A549 (cell line): ENCODE data around the gene LGI1. TPM values are rescaled to one million over a fixed set of nuclear protein-coding genes. Genes with fewer than 3 reads are reported as not detected.

Experiments
- ATAC-seq, 2 experiments: fragments of 200-7000 bp in 1 of 2; fragments of >200 bp in 1 of 2; cut with Nextera tagmentation in 1 of 2; cut with Tn5 transposase in 1 of 2; 3 replicates each; pipeline versions ENCODE4 v1.8.0 to v1.9.1; 2018 to 2020; ENCODE audit warnings: mild to moderate bottlenecking in 1 of 2, moderate library complexity in 1 of 2
- CTCF ChIA-PET: fragments of 300-600 bp; sonication (Branson Sonifier 250); formaldehyde crosslinking; extraction: SDS; loops from one replicate; lab custom pipeline; 2021; ENCODE audit warnings: antibody characterized with exemption, inconsistent platforms; lab: Yijun Ruan, JAX
- POLR2A ChIA-PET: fragments of 350-600 bp; formaldehyde crosslinking; extraction: SDS; loops from one replicate; lab custom pipeline; 2021; ENCODE audit warnings: antibody characterized with exemption, inconsistent platforms; lab: Yijun Ruan, JAX
- DNase-seq, 2 experiments: peaks; one replicate each; pipeline versions ENCODE4 v3.0.0 to v3.0.0-alpha.2; 2011 to 2016; ENCODE audit warnings: low read depth in 1 of 2, low spot score in 1 of 2
- FAIRE-seq: peaks from 2 replicates; lab custom pipeline; 2011; peaks lifted over from hg19 to GRCh38; lab: Jason Lieb, UNC
- H3K27ac ChIP-seq, 2 experiments: fragments of >200 bp; sonication (Bioruptor Twin); formaldehyde crosslinking; 3 replicates each; pipeline ENCODE4 v1.5.1; 2016 to 2017
- H3K4me1 ChIP-seq: fragments of >200 bp; sonication (Bioruptor Twin); formaldehyde crosslinking; 3 replicates; pipeline ENCODE4 v1.6.1; 2016
- H3K4me2 ChIP-seq: fragments of >200 bp; sonication (Bioruptor Twin); formaldehyde crosslinking; 3 replicates; pipeline ENCODE4 v1.6.1; 2016
- H3K4me3 ChIP-seq: fragments of >200 bp; sonication (Bioruptor Twin); formaldehyde crosslinking; 3 replicates; pipeline ENCODE4 v1.5.1; 2016
- H3K9me3 ChIP-seq: fragments of >200 bp; sonication (Bioruptor Twin); formaldehyde crosslinking; 3 replicates; pipeline ENCODE4 v1.6.1; 2016
- BCL3 ChIP-seq: fragments of >200 bp; sonication (Bioruptor Twin); formaldehyde crosslinking; IDR thresholded peaks from 3 replicates; pipeline ENCODE4 v1.6.1; 2016
- CBX8 ChIP-seq: fragments of 200-600 bp; sonication (generic); IDR thresholded peaks from 2 replicates; pipeline ENCODE4 v1.6.1; 2016
- CEBPB ChIP-seq, 2 experiments: fragments of >200 bp in 1 of 2; sonication (Bioruptor Twin) in 1 of 2; formaldehyde crosslinking in 1 of 2; IDR thresholded peaks; 2 replicates each; pipeline ENCODE4 v1.6.1; 2012 to 2016
- CHD2 ChIP-seq: fragments of 150-350 bp; IDR thresholded peaks from 2 replicates; pipeline ENCODE4 v1.6.1; 2014; ENCODE audit warnings: low read length; ENCODE audit not compliant: partially characterized antibody
- CHD4 ChIP-seq: fragments of 200-600 bp; sonication (generic); IDR thresholded peaks from 2 replicates; pipeline ENCODE4 v1.6.1; 2016; ENCODE audit warnings: antibody characterized with exemption, mild to moderate bottlenecking, borderline replicate concordance
- CTCF ChIP-seq: fragments of >200 bp; sonication (Bioruptor Twin); formaldehyde crosslinking; IDR thresholded peaks from 3 replicates; pipeline ENCODE4 v1.5.1; 2016
- EP300 ChIP-seq, 2 experiments: fragments of >200 bp; sonication (Bioruptor Twin); formaldehyde crosslinking; IDR thresholded peaks; 2 replicates in 1 of 2; 3 replicates in 1 of 2; pipeline ENCODE4 v1.6.1; 2016 to 2017
- FOSB ChIP-seq: fragments of 250-450 bp; sonication (Bioruptor Pico); IDR thresholded peaks from 2 replicates; pipeline ENCODE4 v1.5.0; 2020; ENCODE audit warnings: mild to moderate bottlenecking, moderate library complexity
- GATA3 ChIP-seq: IDR thresholded peaks from 2 replicates; pipeline ENCODE4 v1.6.1; 2012; ENCODE audit warnings: borderline replicate concordance
- HEYL ChIP-seq: fragments of 250-450 bp; sonication (Bioruptor Pico); IDR thresholded peaks from 2 replicates; pipeline ENCODE4 v1.8.0; 2021; ENCODE audit warnings: mild to moderate bottlenecking, moderate library complexity
- HOXA7 ChIP-seq: fragments of 250-450 bp; sonication (Bioruptor Pico); IDR thresholded peaks from 2 replicates; pipeline ENCODE4 v1.5.0; 2020; ENCODE audit warnings: mild to moderate bottlenecking, moderate library complexity
- HOXB13 ChIP-seq: fragments of 250-450 bp; sonication (Bioruptor Pico); IDR thresholded peaks from 2 replicates; pipeline ENCODE4 v1.5.0; 2020; ENCODE audit warnings: low read depth, mild to moderate bottlenecking, moderate library complexity
- JUN ChIP-seq, 2 experiments: fragments of >200 bp; sonication (Bioruptor Twin); formaldehyde crosslinking; IDR thresholded peaks; 2 replicates in 1 of 2; 3 replicates in 1 of 2; pipeline ENCODE4 v1.6.1; 2016 to 2017
- MAZ ChIP-seq: fragments of 150-350 bp; IDR thresholded peaks from 2 replicates; pipeline ENCODE4 v1.6.1; 2014; ENCODE audit warnings: antibody characterized with exemption, low read depth, low read length, borderline replicate concordance
- NFE2L2 ChIP-seq: fragments of 150-350 bp; conservative IDR thresholded peaks from 2 replicates; pipeline ENCODE4 v1.6.1; 2014; ENCODE audit warnings: low read length
- POLR2AphosphoS2 ChIP-seq: conservative IDR thresholded peaks from 2 replicates; pipeline ENCODE4 v1.6.1; 2012; ENCODE audit warnings: low read length, improper control_type of control experiment, inconsistent platforms
- REST ChIP-seq: fragments of 200-600 bp; sonication (generic); IDR thresholded peaks from 2 replicates; pipeline ENCODE4 v1.6.1; 2016; ENCODE audit warnings: antibody characterized with exemption, mild to moderate bottlenecking, moderate library complexity
- WGBS: methylation state at CpG from one replicate; pipeline ENCODE4 v1.1.6; 2017; ENCODE audit errors: missing lambda C conversion rate; 5-methylcytosine and 5-hydroxymethylcytosine counted together
- polyA plus RNA-seq, 4 experiments: library from polyadenylated mRNA; depleted of rRNA in 3 of 4; stranded (reverse); fragments of >200 nt; fragmentation: RNase III in 1 of 4; extraction: RNeasy Plus Mini Kit Qiagen cat#74134 plus additional on column Dnase treatment in 1 of 4; gene quantifications; 2 replicates in 3 of 4; 3 replicates in 1 of 4; pipeline ENCODE4 v1.2.3, GENCODE V29; 2011 to 2017

The LGI1 gene
- polyA plus RNA-seq, 2 of the 4 experiments (the other 2 are of a cell fraction) = not detected

GRCh38 chr10:93755443-93756116 lies 2.2 kb upstream of the LGI1 start (continued):
- TF ChIP-seq REST = no peak

GRCh38 chr10:93756118-93756517 lies 1.6 kb upstream of the LGI1 start:
- ATAC-seq (no peak), FAIRE-seq (no peak), DNase-seq (no peak)
- Histone ChIP-seq H3K4me2 (no peak overlapping the region), H3K9me3 (no peaks in the 10 kb centered on the region), H3K4me3 (no peak overlapping the region), H3K4me1 (peaks cover 10% of the 10 kb centered on the region; the same call in 1 of the 3 replicates), H3K27ac (no peak overlapping the region)
- ChIA-PET POLR2A (no interaction called here), CTCF (no interaction called here)
- TF ChIP-seq POLR2AphosphoS2 (no peak), NFE2L2 (no peak), HEYL (no peak), FOSB (CRISPR knock-in tag) (no peak), HOXA7 (no peak), HOXB13 (CRISPR knock-in tag) (no peak), CEBPB (IDR thresholded peaks at IDR 0.05) (no peak)
- 55% methylated on average over 3 of the region's 3 CpGs for WGBS

- FAIRE-seq (no peak), DNase-seq (no peak), ATAC-seq (peak in 1 of 2 experiments; percentile 54; a peak in 3 of 6 replicates)
- Histone ChIP-seq H3K4me2 (no peak overlapping the region), H3K4me1 (peaks cover 7% of the 10 kb centered on the region; the same call in 1 of the 3 replicates), H3K9me3 (no peaks in the 10 kb centered on the region), H3K4me3 (no peak overlapping the region), H3K27ac (no peak overlapping the region)
- ChIA-PET CTCF (interaction anchor here (0.9 kb wide), 1 partner anchor 55 kb away, joined by 3 read pairs; the partner anchor contains the start of gene FRA10AC1), POLR2A (no interaction called here)
- WGBS = 52% methylated on average over 5 of the region's 5 CpGs
- no peak for TF ChIP-seq NFE2L2
Measured at GRCh38 chr10:93757136-93757535, 600 bp upstream of the LGI1 start.

- Histone ChIP-seq H3K4me3 (no peak overlapping the region), H3K4me2 (no peak overlapping the region), H3K27ac (no peak overlapping the region), H3K9me3 (no peaks in the 10 kb centered on the region), H3K4me1 (no peaks in the 10 kb centered on the region)
- TF ChIP-seq CBX8 (no peak), MAZ (no peak), CTCF (no peak), JUN (IDR thresholded peaks at IDR 0.05) (no peak), EP300 (IDR thresholded peaks at IDR 0.05) (no peak), HOXB13 (CRISPR knock-in tag) (no peak), CHD4 (no peak), CHD2 (no peak), BCL3 (no peak), GATA3 (no peak)
- peak; percentile 63 for FAIRE-seq
- no peak for DNase-seq
- no peak for ATAC-seq
- 86% methylated on average over 5 of the region's 5 CpGs for WGBS
- ChIA-PET CTCF (interaction anchor here (1.5 kb wide), 1 partner anchor 57 kb away, joined by 3 read pairs; no protein-coding TSS in a partner anchor), POLR2A (no interaction called here)
Measured at GRCh38 chr10:93758508-93758885, 761 bp downstream of the LGI1 start.
